GM23338 (cell line): ENCODE measurements around the gene MCTP2. TPM values are rescaled to one million over a fixed set of nuclear protein-coding genes. Genes with fewer than 3 reads are reported as not detected.
A peak's percentile ranks its signal among the peaks of the same experiment; 100 is the strongest.

ENCODE experiments used
- ATAC-seq: fragments of 200-7000 bp; cut with Tn5 transposase; 3 replicates; pipeline ENCODE4 v1.9.1; 2020
- DNase-seq: peaks from one replicate; pipeline ENCODE4 v3.0.0-alpha.2; 2015; ENCODE audit warnings: low spot score
- H2AFZ ChIP-seq: fragments of 200-600 bp; sonication (generic); 2 replicates; pipeline ENCODE4 v1.8.0; 2016; ENCODE audit warnings: antibody characterized with exemption, mild to moderate bottlenecking, moderate library complexity
- H3F3A ChIP-seq: fragments of 200-600 bp; sonication (generic); replicated peaks from 2 replicates; pipeline ENCODE4 v1.8.0; 2017; ENCODE audit warnings: antibody characterized with exemption, mixed run types, low read depth
- H3K27ac ChIP-seq: fragments of 200-600 bp; sonication (generic); 2 replicates; pipeline ENCODE4 v1.6.1; 2016; ENCODE audit warnings: low read depth
- H3K27me3 ChIP-seq: fragments of 200-600 bp; sonication (generic); 2 replicates; pipeline ENCODE4 v1.8.0; 2016; ENCODE audit warnings: mild to moderate bottlenecking, mixed run types, moderate library complexity; ENCODE audit not compliant: insufficient read depth
- H3K36me3 ChIP-seq: fragments of 200-600 bp; sonication (generic); 2 replicates; pipeline ENCODE4 v1.8.0; 2016; ENCODE audit warnings: mild to moderate bottlenecking; ENCODE audit not compliant: insufficient read depth
- H3K4me1 ChIP-seq: fragments of 200-600 bp; sonication (generic); 2 replicates; pipeline ENCODE4 v1.8.0; 2016; ENCODE audit warnings: mild to moderate bottlenecking, moderate library complexity; ENCODE audit not compliant: insufficient read depth
- H3K4me2 ChIP-seq: fragments of 200-600 bp; sonication (generic); 2 replicates; pipeline ENCODE4 v1.7.1; 2017; ENCODE audit warnings: mixed run types
- H3K4me3 ChIP-seq: fragments of 200-600 bp; sonication (generic); 2 replicates; pipeline ENCODE4 v1.6.1; 2016; ENCODE audit warnings: mixed run types
- H3K79me2 ChIP-seq: fragments of 200-600 bp; sonication (generic); replicated peaks from 2 replicates; pipeline ENCODE4 v1.8.0; 2017; ENCODE audit warnings: mild to moderate bottlenecking; ENCODE audit not compliant: insufficient read depth
- H3K9me2 ChIP-seq: fragments of 200-600 bp; sonication (generic); 2 replicates; pipeline ENCODE4 v1.8.0; 2017; ENCODE audit not compliant: insufficient read depth
- H4K20me1 ChIP-seq: fragments of 200-600 bp; sonication (generic); replicated peaks from 2 replicates; pipeline ENCODE4 v1.8.0; 2017; ENCODE audit warnings: mild to moderate bottlenecking; ENCODE audit not compliant: insufficient read depth
- H3K27ac Mint-ChIP-seq: 2 replicates; pipeline ENCODE4 v1.8.0; 2020; ENCODE audit warnings: inconsistent platforms, mild to moderate bottlenecking, moderate library complexity, mixed read lengths
- H3K27me3 Mint-ChIP-seq: 3 replicates; pipeline ENCODE4 v1.8.0; 2022; ENCODE audit warnings: low read depth, mild to moderate bottlenecking, moderate library complexity, mixed read lengths, inconsistent platforms; ENCODE audit not compliant: insufficient read depth, poor library complexity
- H3K36me3 Mint-ChIP-seq: 3 replicates; pipeline ENCODE4 v1.8.0; 2021; ENCODE audit warnings: low read depth, mild to moderate bottlenecking, inconsistent platforms, moderate library complexity, mixed read lengths
- H3K4me1 Mint-ChIP-seq: 3 replicates; pipeline ENCODE4 v1.8.0; 2020; ENCODE audit warnings: mild to moderate bottlenecking, inconsistent platforms, mixed read lengths
- H3K4me3 Mint-ChIP-seq: 3 replicates; pipeline ENCODE4 v1.8.0; 2021; ENCODE audit warnings: moderate library complexity, mild to moderate bottlenecking, inconsistent platforms, mixed read lengths
- H3K9me3 Mint-ChIP-seq: 3 replicates; pipeline ENCODE4 v1.8.0; 2020; ENCODE audit warnings: moderate library complexity, mild to moderate bottlenecking, inconsistent platforms, mixed read lengths
- CREB1 ChIP-seq: fragments of 250-450 bp; sonication (Bioruptor Pico); IDR thresholded peaks from 2 replicates; pipeline ENCODE4 v1.5.0; 2020; ENCODE audit warnings: low read depth, mild to moderate bottlenecking, moderate library complexity
- EZH2 ChIP-seq: fragments of 200-600 bp; sonication (generic); IDR thresholded peaks from one replicate; pipeline ENCODE4 v1.8.0; 2017; ENCODE audit warnings: antibody characterized with exemption, mild to moderate bottlenecking, low read depth; ENCODE audit not compliant: unreplicated experiment
- EZH2phosphoT487 ChIP-seq: fragments of 200-600 bp; sonication (generic); IDR thresholded peaks from one replicate; pipeline ENCODE4 v1.8.1; 2018; ENCODE audit warnings: antibody characterized with exemption; ENCODE audit not compliant: unreplicated experiment
- JUNB ChIP-seq: IDR thresholded peaks from one replicate; pipeline ENCODE4 v1.6.1; 2016; ENCODE audit warnings: antibody characterized with exemption; ENCODE audit not compliant: unreplicated experiment
- NANOG ChIP-seq: IDR thresholded peaks from 2 replicates; pipeline ENCODE4 v1.6.1; 2016; ENCODE audit warnings: antibody characterized with exemption, borderline replicate concordance
- POLR2AphosphoS5 ChIP-seq: IDR thresholded peaks from 2 replicates; pipeline ENCODE4 v1.6.1; 2016; ENCODE audit warnings: antibody characterized with exemption, low read depth
- STAT1 ChIP-seq: IDR thresholded peaks from one replicate; pipeline ENCODE4 v1.6.1; 2016; ENCODE audit warnings: antibody characterized with exemption; ENCODE audit not compliant: unreplicated experiment
- ZNF114 ChIP-seq: fragments of 250-450 bp; sonication (Bioruptor Pico); IDR thresholded peaks from 2 replicates; pipeline ENCODE4 v1.5.0; 2020; ENCODE audit warnings: mild to moderate bottlenecking, moderate library complexity
- ZNF331 ChIP-seq: fragments of 250-450 bp; sonication (Bioruptor Pico); IDR thresholded peaks from 2 replicates; pipeline ENCODE4 v1.5.0; 2020; ENCODE audit warnings: low read depth, mild to moderate bottlenecking, moderate library complexity
- polyA plus RNA-seq: library from polyadenylated mRNA; unstranded; fragments of >200 nt; fragmentation: Nextera tagmentation; extraction: Ambion mirVana; gene quantifications from 2 replicates; pipeline ENCODE4 v1.2.1, GENCODE V29; 2016
- total RNA-seq: library from RNA; depleted of rRNA; stranded (reverse); fragments of >200 nt; shearing (Covaris generic); gene quantifications from 2 replicates; pipeline ENCODE4 v1.2.3, GENCODE V29; 2014
- TF ChIP-seq, protein P1 (sequence below), 2 experiments: fragments of 200-600 bp in 1 of 2; sonication (generic) in 1 of 2; conservative IDR thresholded peaks; 2 replicates each; pipeline versions ENCODE4 v1.5.1 to v1.6.1; 2016 to 2017; ENCODE audit warnings: antibody characterized with exemption in 2 of 2, low read depth in 2 of 2, mild to moderate bottlenecking in 2 of 2, moderate library complexity in 1 of 2
- TF ChIP-seq, protein P2 (sequence below): fragments of 250-450 bp; sonication (Bioruptor Pico); IDR thresholded peaks from 2 replicates; pipeline ENCODE4 v1.5.0; 2020; ENCODE audit warnings: mild to moderate bottlenecking, moderate library complexity
- TF ChIP-seq, protein P3 (sequence below): IDR thresholded peaks from one replicate; pipeline ENCODE4 v1.6.1; 2018; ENCODE audit warnings: antibody characterized with exemption; ENCODE audit not compliant: unreplicated experiment
- TF ChIP-seq, protein P4 (sequence below): IDR thresholded peaks from 2 replicates; pipeline ENCODE4 v1.6.1; 2016; ENCODE audit warnings: antibody characterized with exemption

The MCTP2 gene
- total and polyA plus RNA-seq, 2 experiments from 2014 or later, result 1.8 to 5.5 TPM

DNA sequence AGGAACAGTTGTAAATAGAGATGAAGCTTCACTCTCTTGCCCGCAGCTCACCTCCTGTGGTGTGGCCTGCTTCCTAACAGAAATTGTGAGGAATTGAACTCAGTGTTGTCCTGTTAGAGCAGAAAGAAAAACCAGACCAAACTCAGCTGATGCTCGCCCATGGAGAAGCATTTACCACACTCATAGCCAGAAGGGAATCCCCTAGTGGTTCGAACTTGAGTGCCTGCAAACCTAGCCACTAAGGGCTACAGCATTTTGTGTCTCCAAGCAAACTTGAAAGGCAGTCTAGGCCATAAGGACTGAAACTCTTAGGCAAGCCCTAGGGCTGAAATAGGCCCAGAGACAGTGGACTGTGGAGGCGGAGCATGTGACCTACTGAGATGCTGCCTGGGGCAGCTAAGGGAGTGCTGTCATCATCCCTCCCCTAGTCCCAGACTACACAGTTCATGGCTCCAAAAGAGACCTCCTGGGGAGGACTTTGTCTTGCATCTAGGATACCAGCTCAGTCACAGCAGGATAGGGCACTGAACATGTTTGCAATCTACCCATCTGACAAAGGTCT, 44.5 kb upstream of the MCTP2 start:
- H3K9me3 Mint-ChIP-seq, result no peaks in the 10 kb centered on the region
- no peak overlapping the region for H3K27ac Mint-ChIP-seq
- Histone ChIP-seq H4K20me1 (no peaks in the 10 kb centered on the region), H3K36me3 (no peaks in the 10 kb centered on the region), H3K4me2 (no peak overlapping the region), H3K9me2 (no peaks in the 10 kb centered on the region), H2AFZ (peak overlapping the region; percentile 63; the same call in 1 of the 2 replicates), H3K27ac (no peak overlapping the region), H3K4me3 (no peak overlapping the region), H3K27me3 (no peaks in the 10 kb centered on the region), H3K4me1 (no peaks in the 10 kb centered on the region), H3K79me2 (no peaks in the 10 kb centered on the region), H3F3A (no peaks in the 10 kb centered on the region)
- peaks cover 2% of the 10 kb centered on the region; the same call in 1 of the 3 replicates for H3K4me1 Mint-ChIP-seq
- H3K27me3 Mint-ChIP-seq, result peaks cover 2% of the 10 kb centered on the region
- ATAC-seq (peak; percentile 85), DNase-seq (no peak)
- H3K4me3 Mint-ChIP-seq, result no peak overlapping the region
- no peaks in the 10 kb centered on the region for H3K36me3 Mint-ChIP-seq
- TF ChIP-seq ZNF114 (no peak), NANOG (no peak), JUNB (no peak), EZH2 (no peak), STAT1 (no peak), ZNF331 (CRISPR knock-in tag) (no peak), POLR2AphosphoS5 (no peak), EZH2phosphoT487 (no peak), CREB1 (CRISPR knock-in tag) (no peak)
- TF ChIP-seq, protein P1, sequence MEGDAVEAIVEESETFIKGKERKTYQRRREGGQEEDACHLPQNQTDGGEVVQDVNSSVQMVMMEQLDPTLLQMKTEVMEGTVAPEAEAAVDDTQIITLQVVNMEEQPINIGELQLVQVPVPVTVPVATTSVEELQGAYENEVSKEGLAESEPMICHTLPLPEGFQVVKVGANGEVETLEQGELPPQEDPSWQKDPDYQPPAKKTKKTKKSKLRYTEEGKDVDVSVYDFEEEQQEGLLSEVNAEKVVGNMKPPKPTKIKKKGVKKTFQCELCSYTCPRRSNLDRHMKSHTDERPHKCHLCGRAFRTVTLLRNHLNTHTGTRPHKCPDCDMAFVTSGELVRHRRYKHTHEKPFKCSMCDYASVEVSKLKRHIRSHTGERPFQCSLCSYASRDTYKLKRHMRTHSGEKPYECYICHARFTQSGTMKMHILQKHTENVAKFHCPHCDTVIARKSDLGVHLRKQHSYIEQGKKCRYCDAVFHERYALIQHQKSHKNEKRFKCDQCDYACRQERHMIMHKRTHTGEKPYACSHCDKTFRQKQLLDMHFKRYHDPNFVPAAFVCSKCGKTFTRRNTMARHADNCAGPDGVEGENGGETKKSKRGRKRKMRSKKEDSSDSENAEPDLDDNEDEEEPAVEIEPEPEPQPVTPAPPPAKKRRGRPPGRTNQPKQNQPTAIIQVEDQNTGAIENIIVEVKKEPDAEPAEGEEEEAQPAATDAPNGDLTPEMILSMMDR (conservative IDR thresholded peaks at IDR 0.05; ENCODE audit: low read depth in 2 of 2), result no peak
- TF ChIP-seq, protein P2, sequence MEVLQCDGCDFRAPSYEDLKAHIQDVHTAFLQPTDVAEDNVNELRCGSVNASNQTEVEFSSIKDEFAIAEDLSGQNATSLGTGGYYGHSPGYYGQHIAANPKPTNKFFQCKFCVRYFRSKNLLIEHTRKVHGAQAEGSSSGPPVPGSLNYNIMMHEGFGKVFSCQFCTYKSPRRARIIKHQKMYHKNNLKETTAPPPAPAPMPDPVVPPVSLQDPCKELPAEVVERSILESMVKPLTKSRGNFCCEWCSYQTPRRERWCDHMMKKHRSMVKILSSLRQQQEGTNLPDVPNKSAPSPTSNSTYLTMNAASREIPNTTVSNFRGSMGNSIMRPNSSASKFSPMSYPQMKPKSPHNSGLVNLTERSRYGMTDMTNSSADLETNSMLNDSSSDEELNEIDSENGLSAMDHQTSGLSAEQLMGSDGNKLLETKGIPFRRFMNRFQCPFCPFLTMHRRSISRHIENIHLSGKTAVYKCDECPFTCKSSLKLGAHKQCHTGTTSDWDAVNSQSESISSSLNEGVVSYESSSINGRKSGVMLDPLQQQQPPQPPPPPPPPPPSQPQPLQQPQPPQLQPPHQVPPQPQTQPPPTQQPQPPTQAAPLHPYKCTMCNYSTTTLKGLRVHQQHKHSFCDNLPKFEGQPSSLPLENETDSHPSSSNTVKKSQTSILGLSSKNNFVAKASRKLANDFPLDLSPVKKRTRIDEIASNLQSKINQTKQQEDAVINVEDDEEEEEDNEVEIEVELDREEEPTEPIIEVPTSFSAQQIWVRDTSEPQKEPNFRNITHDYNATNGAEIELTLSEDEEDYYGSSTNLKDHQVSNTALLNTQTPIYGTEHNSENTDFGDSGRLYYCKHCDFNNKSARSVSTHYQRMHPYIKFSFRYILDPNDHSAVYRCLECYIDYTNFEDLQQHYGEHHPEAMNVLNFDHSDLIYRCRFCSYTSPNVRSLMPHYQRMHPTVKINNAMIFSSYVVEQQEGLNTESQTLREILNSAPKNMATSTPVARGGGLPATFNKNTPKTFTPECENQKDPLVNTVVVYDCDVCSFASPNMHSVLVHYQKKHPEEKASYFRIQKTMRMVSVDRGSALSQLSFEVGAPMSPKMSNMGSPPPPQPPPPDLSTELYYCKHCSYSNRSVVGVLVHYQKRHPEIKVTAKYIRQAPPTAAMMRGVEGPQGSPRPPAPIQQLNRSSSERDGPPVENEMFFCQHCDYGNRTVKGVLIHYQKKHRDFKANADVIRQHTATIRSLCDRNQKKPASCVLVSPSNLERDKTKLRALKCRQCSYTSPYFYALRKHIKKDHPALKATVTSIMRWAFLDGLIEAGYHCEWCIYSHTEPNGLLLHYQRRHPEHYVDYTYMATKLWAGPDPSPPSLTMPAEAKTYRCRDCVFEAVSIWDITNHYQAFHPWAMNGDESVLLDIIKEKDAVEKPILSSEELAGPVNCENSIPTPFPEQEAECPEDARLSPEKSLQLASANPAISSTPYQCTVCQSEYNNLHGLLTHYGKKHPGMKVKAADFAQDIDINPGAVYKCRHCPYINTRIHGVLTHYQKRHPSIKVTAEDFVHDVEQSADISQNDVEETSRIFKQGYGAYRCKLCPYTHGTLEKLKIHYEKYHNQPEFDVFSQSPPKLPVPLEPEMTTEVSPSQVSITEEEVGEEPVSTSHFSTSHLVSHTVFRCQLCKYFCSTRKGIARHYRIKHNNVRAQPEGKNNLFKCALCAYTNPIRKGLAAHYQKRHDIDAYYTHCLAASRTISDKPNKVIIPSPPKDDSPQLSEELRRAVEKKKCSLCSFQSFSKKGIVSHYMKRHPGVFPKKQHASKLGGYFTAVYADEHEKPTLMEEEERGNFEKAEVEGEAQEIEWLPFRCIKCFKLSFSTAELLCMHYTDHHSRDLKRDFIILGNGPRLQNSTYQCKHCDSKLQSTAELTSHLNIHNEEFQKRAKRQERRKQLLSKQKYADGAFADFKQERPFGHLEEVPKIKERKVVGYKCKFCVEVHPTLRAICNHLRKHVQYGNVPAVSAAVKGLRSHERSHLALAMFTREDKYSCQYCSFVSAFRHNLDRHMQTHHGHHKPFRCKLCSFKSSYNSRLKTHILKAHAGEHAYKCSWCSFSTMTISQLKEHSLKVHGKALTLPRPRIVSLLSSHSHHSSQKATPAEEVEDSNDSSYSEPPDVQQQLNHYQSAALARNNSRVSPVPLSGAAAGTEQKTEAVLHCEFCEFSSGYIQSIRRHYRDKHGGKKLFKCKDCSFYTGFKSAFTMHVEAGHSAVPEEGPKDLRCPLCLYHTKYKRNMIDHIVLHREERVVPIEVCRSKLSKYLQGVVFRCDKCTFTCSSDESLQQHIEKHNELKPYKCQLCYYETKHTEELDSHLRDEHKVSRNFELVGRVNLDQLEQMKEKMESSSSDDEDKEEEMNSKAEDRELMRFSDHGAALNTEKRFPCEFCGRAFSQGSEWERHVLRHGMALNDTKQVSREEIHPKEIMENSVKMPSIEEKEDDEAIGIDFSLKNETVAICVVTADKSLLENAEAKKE (CRISPR knock-in tag), result no peak
- TF ChIP-seq, protein P3, sequence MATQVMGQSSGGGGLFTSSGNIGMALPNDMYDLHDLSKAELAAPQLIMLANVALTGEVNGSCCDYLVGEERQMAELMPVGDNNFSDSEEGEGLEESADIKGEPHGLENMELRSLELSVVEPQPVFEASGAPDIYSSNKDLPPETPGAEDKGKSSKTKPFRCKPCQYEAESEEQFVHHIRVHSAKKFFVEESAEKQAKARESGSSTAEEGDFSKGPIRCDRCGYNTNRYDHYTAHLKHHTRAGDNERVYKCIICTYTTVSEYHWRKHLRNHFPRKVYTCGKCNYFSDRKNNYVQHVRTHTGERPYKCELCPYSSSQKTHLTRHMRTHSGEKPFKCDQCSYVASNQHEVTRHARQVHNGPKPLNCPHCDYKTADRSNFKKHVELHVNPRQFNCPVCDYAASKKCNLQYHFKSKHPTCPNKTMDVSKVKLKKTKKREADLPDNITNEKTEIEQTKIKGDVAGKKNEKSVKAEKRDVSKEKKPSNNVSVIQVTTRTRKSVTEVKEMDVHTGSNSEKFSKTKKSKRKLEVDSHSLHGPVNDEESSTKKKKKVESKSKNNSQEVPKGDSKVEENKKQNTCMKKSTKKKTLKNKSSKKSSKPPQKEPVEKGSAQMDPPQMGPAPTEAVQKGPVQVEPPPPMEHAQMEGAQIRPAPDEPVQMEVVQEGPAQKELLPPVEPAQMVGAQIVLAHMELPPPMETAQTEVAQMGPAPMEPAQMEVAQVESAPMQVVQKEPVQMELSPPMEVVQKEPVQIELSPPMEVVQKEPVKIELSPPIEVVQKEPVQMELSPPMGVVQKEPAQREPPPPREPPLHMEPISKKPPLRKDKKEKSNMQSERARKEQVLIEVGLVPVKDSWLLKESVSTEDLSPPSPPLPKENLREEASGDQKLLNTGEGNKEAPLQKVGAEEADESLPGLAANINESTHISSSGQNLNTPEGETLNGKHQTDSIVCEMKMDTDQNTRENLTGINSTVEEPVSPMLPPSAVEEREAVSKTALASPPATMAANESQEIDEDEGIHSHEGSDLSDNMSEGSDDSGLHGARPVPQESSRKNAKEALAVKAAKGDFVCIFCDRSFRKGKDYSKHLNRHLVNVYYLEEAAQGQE, result no peak
- TF ChIP-seq, protein P4, sequence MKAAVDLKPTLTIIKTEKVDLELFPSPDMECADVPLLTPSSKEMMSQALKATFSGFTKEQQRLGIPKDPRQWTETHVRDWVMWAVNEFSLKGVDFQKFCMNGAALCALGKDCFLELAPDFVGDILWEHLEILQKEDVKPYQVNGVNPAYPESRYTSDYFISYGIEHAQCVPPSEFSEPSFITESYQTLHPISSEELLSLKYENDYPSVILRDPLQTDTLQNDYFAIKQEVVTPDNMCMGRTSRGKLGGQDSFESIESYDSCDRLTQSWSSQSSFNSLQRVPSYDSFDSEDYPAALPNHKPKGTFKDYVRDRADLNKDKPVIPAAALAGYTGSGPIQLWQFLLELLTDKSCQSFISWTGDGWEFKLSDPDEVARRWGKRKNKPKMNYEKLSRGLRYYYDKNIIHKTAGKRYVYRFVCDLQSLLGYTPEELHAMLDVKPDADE, result no peak
